Stomach (tissue), 4 donors: ENCODE results near the gene SOCS3.

Experiments
- EP300 ChIP-seq: sonication (generic); formaldehyde crosslinking; IDR thresholded peaks from one replicate; pipeline ENCODE4 v1.6.1; 2017; ENCODE audit warnings: antibody characterized with exemption
- POLR2A ChIP-seq, 4 donors: fragments of 450-650 bp; IDR thresholded peaks; one replicate each; pipeline ENCODE4 v1.6.1; 2016; ENCODE audit warnings: antibody characterized with exemption in 4 of 4, control low read depth in 2 of 4, mild to moderate bottlenecking in 1 of 4, moderate library complexity in 1 of 4
- POLR2AphosphoS5 ChIP-seq, 3 donors: sonication (generic); formaldehyde crosslinking; IDR thresholded peaks; one replicate each; pipeline ENCODE4 v1.6.1; 2016; ENCODE audit warnings: antibody characterized with exemption in 3 of 3
- TF ChIP-seq, protein P1 (sequence below), 7 experiments: fragments of 450-650 bp in 4 of 7; fragments of 200-600 bp in 3 of 7; sonication (generic) in 3 of 7; IDR thresholded peaks; one replicate each; pipeline ENCODE4 v1.5.1; 2016 to 2019; ENCODE audit warnings: antibody characterized with exemption in 7 of 7, control low read depth in 2 of 7, mild to moderate bottlenecking in 1 of 7

DNA sequence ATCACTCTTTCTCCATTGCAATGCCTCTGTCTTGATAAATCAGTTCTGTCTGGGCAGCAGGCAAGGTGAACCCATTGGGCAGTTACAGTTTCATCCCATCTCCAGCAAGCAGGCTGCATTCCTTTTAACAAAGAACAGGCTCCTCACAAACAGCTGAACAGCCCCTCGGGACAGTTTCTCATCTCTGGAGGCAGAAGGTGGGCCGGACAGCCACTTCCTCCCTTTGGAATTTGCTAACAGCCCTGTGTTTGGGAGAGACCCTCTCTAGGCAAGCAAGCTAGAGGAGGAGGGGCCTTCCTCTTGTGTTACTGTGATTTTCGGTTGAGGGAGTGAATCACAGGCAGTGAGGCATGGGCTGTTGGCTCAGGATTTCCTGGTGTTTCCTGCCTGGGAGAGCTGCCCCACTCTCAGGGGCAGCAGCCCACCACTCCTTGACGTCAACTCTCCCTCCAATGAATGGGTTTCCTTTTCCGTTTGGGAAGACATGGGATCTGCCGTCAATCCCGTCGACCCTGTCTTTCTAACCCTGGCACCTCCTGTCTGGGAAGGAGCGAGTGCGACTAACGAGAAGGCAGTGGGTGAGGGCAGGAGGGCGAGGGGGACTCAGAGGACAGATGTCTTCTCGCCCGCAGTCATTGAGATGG is 14.9 kb upstream of the SOCS3 start:
- TF ChIP-seq, protein P1, sequence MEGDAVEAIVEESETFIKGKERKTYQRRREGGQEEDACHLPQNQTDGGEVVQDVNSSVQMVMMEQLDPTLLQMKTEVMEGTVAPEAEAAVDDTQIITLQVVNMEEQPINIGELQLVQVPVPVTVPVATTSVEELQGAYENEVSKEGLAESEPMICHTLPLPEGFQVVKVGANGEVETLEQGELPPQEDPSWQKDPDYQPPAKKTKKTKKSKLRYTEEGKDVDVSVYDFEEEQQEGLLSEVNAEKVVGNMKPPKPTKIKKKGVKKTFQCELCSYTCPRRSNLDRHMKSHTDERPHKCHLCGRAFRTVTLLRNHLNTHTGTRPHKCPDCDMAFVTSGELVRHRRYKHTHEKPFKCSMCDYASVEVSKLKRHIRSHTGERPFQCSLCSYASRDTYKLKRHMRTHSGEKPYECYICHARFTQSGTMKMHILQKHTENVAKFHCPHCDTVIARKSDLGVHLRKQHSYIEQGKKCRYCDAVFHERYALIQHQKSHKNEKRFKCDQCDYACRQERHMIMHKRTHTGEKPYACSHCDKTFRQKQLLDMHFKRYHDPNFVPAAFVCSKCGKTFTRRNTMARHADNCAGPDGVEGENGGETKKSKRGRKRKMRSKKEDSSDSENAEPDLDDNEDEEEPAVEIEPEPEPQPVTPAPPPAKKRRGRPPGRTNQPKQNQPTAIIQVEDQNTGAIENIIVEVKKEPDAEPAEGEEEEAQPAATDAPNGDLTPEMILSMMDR (IDR thresholded peaks at IDR 0.05), result no peak
- TF ChIP-seq POLR2A (IDR thresholded peaks at IDR 0.05), result no peak
- peak in 1 of 3 donors; percentile 38 for TF ChIP-seq POLR2AphosphoS5 (IDR thresholded peaks at IDR 0.05)
- no peak for TF ChIP-seq EP300
